Putamen (tissue), 1 donor: ENCODE data around the gene PNLIPRP1.

Source experiments
- DNase-seq: peaks from one replicate; pipeline ENCODE4 v3.0.0-alpha.2; 2016; ENCODE audit warnings: low spot score

The PNLIPRP1 gene

GRCh38 chr10:116590590-116591444 lies at the start of gene PNLIPRP1:
Gene PNLIPRP1 (plus strand): TSS chr10:116590959. CDS start chr10:116591130, 171 bp downstream.
- DNase-seq, result no peak

- no peak for DNase-seq
Measured at GRCh38 chr10:116542007-116542677, 48.6 kb upstream of the PNLIPRP1 start.

GRCh38 chr10:116545122-116545521 lies 45.6 kb upstream of the PNLIPRP1 start:
- DNase-seq, result no peak

GRCh38 chr10:116545756-116546155 lies 45.0 kb upstream of the PNLIPRP1 start, which contains the start of gene PNLIP:
Gene PNLIP (plus strand): TSS chr10:116545931. CDS start chr10:116546093, 162 bp downstream.
- no peak for DNase-seq

- no peak for DNase-seq
Measured at GRCh38 chr10:116548301-116548700, 42.5 kb upstream of the PNLIPRP1 start.

- DNase-seq, result no peak
Measured at GRCh38 chr10:116553378-116553980, 37.3 kb upstream of the PNLIPRP1 start.

- DNase-seq, result no peak
Measured at GRCh38 chr10:116554628-116555027, 36.1 kb upstream of the PNLIPRP1 start.

- no peak for DNase-seq
Measured at GRCh38 chr10:116555880-116556279, 34.9 kb upstream of the PNLIPRP1 start.

- DNase-seq, result no peak
Measured at GRCh38 chr10:116557305-116557880, 33.4 kb upstream of the PNLIPRP1 start.

- no peak for DNase-seq
Measured at GRCh38 chr10:116565534-116565933, 25.2 kb upstream of the PNLIPRP1 start.

GRCh38 chr10:116566932-116567331 lies 23.8 kb upstream of the PNLIPRP1 start:
- DNase-seq, result no peak

- no peak for DNase-seq
Measured at GRCh38 chr10:116567335-116567734, 23.4 kb upstream of the PNLIPRP1 start.

- DNase-seq, result no peak
Measured at GRCh38 chr10:116574797-116575196, 16.0 kb upstream of the PNLIPRP1 start.

GRCh38 chr10:116587878-116588591 lies 2.7 kb upstream of the PNLIPRP1 start:
- no peak for DNase-seq

- DNase-seq, result no peak
Measured at GRCh38 chr10:116588995-116589394, 1.8 kb upstream of the PNLIPRP1 start.

- no peak for DNase-seq
Measured at GRCh38 chr10:116589926-116590325, 833 bp upstream of the PNLIPRP1 start.

- DNase-seq, result no peak
Measured at GRCh38 chr10:116593139-116593740, 2.5 kb downstream of the PNLIPRP1 start.

GRCh38 chr10:116594525-116595035 lies 3.8 kb downstream of the PNLIPRP1 start:
- no peak for DNase-seq

- DNase-seq, result no peak
Measured at GRCh38 chr10:116596062-116596461, 5.3 kb downstream of the PNLIPRP1 start.

- no peak for DNase-seq
Measured at GRCh38 chr10:116597543-116597942, 6.8 kb downstream of the PNLIPRP1 start.

GRCh38 chr10:116598329-116598728 lies 7.6 kb downstream of the PNLIPRP1 start:
- no peak for DNase-seq
